ENCODE results near the gene THSD4.

THSD4 gene

DNA sequence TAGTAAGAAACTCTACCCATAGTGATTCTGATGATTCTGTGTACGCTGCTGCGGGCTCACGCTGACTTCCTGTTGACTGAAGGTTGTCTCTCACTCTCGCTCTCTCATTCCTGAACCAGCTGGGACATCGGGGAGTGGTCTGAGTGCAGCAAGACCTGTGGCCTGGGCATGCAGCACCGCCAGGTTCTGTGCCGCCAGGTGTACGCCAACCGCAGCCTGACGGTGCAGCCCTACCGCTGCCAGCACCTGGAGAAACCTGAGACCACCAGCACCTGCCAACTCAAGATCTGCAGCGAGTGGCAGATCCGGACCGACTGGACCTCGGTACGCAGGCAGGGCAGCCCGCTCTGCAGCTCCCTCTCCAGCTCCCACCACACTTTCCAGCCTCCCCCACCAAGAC is 631.4 kb downstream of the THSD4 start:
- Histone ChIP-seq H3K27me3 (ENCODE audit: control insufficient read depth in 1 of 2, insufficient read depth in 2 of 2, low read length in 2 of 2) (no peaks in the 10 kb centered on the region), H3K27ac (ENCODE audit: low read depth, low read length) (no peak overlapping the region), H3K4me1 (ENCODE audit: insufficient read depth, low read length) (no peaks in the 10 kb centered on the region), H3K36me3 (ENCODE audit: insufficient read depth, low read length) (no peaks in the 10 kb centered on the region), H3K9ac (ENCODE audit: low read length) (no peak overlapping the region), H3K4me3 (ENCODE audit: low read depth in 1 of 2, low read length in 2 of 2) (no peak overlapping the region), H3K9me3 (ENCODE audit: low read length) (no peaks in the 10 kb centered on the region)

DNA sequence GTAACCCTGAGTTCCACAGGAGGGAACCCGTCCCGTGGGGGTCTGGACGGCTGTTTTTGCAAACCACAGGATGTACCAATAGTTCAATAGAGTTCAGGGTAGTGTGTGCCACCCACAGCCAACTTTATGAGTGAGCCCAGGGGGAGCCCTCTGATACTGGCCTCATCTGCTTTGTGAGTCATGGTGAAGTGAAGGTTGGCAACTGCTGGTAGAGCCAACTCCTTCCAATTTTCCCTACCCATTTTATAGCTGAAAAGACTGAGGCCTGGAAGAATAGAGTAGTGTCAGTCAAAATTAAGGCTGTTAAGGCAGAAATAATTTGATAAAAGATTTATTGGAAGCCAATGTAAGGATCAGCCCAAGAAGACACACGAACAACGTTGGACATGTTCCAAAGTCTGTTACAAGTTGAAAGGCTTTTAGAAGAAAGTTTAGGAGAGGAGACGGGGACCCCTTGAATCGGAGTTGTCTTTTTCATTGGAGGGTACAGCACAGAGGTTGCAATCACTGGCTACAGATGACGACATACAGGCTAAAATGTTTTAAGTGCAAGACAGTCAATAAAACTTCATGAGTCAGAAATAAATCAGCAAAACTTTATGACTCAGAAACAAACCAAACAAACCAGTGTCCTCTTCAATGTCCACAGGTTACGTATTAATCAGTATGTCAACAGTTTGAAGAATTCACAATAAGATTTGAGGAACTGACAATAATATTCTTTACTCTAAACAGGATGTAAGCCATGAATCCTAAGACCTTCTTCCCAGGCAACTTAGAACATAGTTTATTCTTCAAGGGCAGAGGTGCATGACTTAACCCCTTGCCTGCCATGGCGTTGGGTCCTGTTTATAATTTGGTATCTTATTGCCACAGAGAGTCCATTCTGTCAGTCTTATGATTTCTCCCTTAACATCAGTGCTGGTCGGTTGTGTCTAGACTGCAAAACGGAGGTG is 632.1 kb downstream of the THSD4 start:
- Histone ChIP-seq H3K4me3 (ENCODE audit: low read depth in 1 of 2, low read length in 2 of 2) (no peak overlapping the region), H3K27ac (ENCODE audit: low read depth, low read length) (no peak overlapping the region), H3K27me3 (ENCODE audit: control insufficient read depth in 1 of 2, insufficient read depth in 2 of 2, low read length in 2 of 2) (no peaks in the 10 kb centered on the region), H3K9ac (ENCODE audit: low read length) (no peak overlapping the region), H3K36me3 (ENCODE audit: insufficient read depth, low read length) (no peaks in the 10 kb centered on the region), H3K9me3 (ENCODE audit: low read length) (no peaks in the 10 kb centered on the region), H3K4me1 (ENCODE audit: insufficient read depth, low read length) (no peaks in the 10 kb centered on the region)

DNA sequence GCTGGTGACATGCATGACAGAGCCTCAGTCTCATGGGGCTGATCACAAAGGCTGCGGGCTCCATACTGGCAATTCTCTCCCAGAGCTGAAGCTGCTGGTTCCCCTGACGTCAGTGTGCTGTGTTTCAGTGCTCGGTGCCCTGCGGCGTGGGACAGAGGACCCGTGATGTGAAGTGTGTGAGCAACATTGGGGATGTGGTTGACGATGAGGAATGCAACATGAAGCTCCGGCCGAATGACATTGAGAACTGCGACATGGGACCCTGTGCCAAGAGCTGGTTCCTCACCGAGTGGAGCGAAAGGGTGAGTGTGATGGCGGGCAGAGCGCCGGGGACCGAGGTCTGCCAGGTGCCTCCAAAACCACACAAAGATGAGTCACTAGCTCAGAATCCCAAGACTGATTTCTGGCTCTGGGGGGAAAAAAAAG is 633.0 kb downstream of the THSD4 start:
- Histone ChIP-seq H3K9ac (ENCODE audit: low read length) (no peak overlapping the region), H3K9me3 (ENCODE audit: low read length) (no peaks in the 10 kb centered on the region), H3K4me3 (ENCODE audit: low read depth in 1 of 2, low read length in 2 of 2) (no peak overlapping the region), H3K27me3 (ENCODE audit: control insufficient read depth in 1 of 2, insufficient read depth in 2 of 2, low read length in 2 of 2) (no peaks in the 10 kb centered on the region), H3K27ac (ENCODE audit: low read depth, low read length) (no peak overlapping the region), H3K4me1 (ENCODE audit: insufficient read depth, low read length) (no peaks in the 10 kb centered on the region), H3K36me3 (ENCODE audit: insufficient read depth, low read length) (no peaks in the 10 kb centered on the region)

DNA sequence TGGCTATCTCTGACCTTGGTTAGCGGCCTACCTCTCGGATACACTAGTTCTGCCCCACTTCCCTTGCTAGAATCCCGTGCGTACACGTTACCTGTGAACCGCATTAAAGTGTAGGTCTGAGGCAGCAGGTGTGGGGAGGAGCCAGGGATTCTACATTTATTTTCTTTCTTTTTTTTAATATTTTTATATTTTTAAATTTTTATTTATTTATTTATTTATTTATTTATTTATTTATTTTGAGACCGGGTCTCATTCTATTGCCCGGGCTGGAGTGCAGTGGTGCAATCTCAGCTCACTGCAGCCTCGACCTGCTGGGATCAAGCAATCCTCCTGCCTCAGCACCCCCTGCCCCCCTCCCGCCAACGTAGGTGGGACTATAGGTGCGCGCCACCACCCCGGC is 634.2 kb downstream of the THSD4 start:
- Histone ChIP-seq H3K9ac (ENCODE audit: low read length) (no peak overlapping the region), H3K27me3 (ENCODE audit: control insufficient read depth in 1 of 2, insufficient read depth in 2 of 2, low read length in 2 of 2) (no peaks in the 10 kb centered on the region), H3K27ac (ENCODE audit: low read depth, low read length) (no peak overlapping the region)

DNA sequence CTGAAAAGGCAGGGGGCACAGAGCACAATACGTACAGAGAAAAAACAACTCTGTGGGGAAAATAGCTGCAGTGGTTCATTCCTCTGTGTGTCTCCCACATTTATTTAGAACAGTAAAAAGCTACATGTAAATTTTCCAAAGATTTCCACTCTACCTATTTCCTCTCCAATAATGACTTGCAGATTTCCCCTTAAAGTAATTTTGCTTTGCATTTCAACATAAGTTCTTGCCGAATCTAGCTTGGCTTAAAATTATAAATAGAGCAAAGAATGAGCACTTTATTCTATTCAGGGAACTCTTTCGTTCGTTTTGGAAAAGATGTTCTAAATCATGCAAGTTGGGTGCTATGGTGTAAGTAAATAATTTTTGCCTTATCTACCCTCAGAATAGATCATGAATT is 636.9 kb downstream of the THSD4 start:
- no peaks in the 10 kb centered on the region for H3K9me3 ChIP-seq (ENCODE audit: low read length)
- H3K4me1 ChIP-seq (ENCODE audit: insufficient read depth, low read length) = no peaks in the 10 kb centered on the region
- H3K27me3 ChIP-seq (ENCODE audit: control insufficient read depth in 1 of 2, insufficient read depth in 2 of 2, low read length in 2 of 2) = no peaks in the 10 kb centered on the region
- H3K4me3 ChIP-seq (ENCODE audit: low read depth in 1 of 2, low read length in 2 of 2) = no peak overlapping the region
- H3K27ac ChIP-seq (ENCODE audit: low read depth, low read length) = no peak overlapping the region
- H3K9ac ChIP-seq (ENCODE audit: low read length) = no peak overlapping the region
- no peaks in the 10 kb centered on the region for H3K36me3 ChIP-seq (ENCODE audit: insufficient read depth, low read length)

More for the DNA sequence above, 634.2 kb downstream of the THSD4 start:
- no peaks in the 10 kb centered on the region for H3K4me1 ChIP-seq (ENCODE audit: insufficient read depth, low read length)
- no peaks in the 10 kb centered on the region for H3K36me3 ChIP-seq (ENCODE audit: insufficient read depth, low read length)
- H3K4me3 ChIP-seq (ENCODE audit: low read depth in 1 of 2, low read length in 2 of 2) = no peak overlapping the region
- no peaks in the 10 kb centered on the region for H3K9me3 ChIP-seq (ENCODE audit: low read length)

DNA sequence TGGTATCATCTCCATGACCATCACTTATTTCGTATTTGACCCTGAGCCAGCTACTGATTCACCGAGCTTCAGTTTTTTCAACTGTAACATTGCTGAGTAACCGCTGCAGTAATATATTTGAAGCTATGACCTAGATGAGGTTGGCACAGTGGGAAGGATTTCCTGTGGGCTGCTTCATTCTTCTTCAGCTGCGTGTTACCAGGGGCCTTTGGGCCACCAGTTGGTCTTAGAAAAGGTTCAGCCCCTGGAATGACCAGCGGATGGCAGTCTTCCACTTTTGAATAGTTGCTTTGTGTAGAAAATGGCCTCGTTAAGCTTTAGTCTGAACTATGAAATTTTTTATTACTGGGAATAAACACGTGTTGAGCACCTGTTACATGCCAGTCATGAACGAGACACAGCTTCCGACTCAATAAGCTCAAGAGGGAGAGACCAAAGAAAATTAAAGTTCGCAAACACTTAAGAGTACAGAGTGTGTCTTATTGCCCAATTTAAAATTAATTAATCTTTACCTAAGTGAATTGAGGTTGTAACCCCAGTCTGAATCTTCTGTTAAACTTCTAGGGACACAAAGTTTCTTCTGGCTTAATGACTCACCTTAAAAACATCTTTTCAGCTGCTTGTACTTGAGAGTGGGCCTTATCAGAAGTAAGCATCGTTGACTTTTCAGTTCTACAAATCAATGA is 637.5 kb downstream of the THSD4 start:
- Histone ChIP-seq H3K36me3 (ENCODE audit: insufficient read depth, low read length) (no peaks in the 10 kb centered on the region), H3K4me3 (ENCODE audit: low read depth in 1 of 2, low read length in 2 of 2) (no peak overlapping the region), H3K9ac (ENCODE audit: low read length) (no peak overlapping the region), H3K4me1 (ENCODE audit: insufficient read depth, low read length) (no peaks in the 10 kb centered on the region), H3K27me3 (ENCODE audit: control insufficient read depth in 1 of 2, insufficient read depth in 2 of 2, low read length in 2 of 2) (no peaks in the 10 kb centered on the region), H3K9me3 (ENCODE audit: low read length) (no peaks in the 10 kb centered on the region), H3K27ac (ENCODE audit: low read depth, low read length) (no peak overlapping the region)

DNA sequence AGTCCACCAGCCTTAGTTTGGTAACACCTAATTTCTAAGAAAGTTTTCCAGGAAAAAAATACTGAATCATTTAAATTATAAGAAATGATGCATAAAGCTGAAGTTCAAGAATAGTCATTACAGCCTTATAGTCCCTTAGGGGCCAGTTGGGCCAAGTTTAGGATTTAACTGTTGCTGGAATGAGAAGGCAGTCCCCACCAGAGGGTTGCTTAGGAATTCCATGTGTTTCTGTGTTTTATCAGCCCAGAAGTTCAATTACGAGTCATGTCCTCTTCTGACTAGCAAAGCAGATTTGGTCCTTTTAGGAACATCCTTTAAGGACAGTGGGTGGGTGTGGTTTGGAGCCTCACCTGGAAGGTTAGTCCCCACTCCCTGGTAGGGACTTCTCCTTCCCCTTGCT is 638.1 kb downstream of the THSD4 start:
- Histone ChIP-seq H3K27ac (ENCODE audit: low read depth, low read length) (no peak overlapping the region), H3K9ac (ENCODE audit: low read length) (no peak overlapping the region), H3K4me3 (ENCODE audit: low read depth in 1 of 2, low read length in 2 of 2) (no peak overlapping the region), H3K4me1 (ENCODE audit: insufficient read depth, low read length) (no peaks in the 10 kb centered on the region), H3K27me3 (ENCODE audit: control insufficient read depth in 1 of 2, insufficient read depth in 2 of 2, low read length in 2 of 2) (no peaks in the 10 kb centered on the region), H3K9me3 (ENCODE audit: low read length) (no peaks in the 10 kb centered on the region), H3K36me3 (ENCODE audit: insufficient read depth, low read length) (no peaks in the 10 kb centered on the region)

GRCh38 chr15:71754660-71755059 is 639.4 kb downstream of the THSD4 start:
- Histone ChIP-seq H3K27ac (ENCODE audit: low read depth, low read length) (no peak overlapping the region), H3K4me3 (ENCODE audit: low read depth in 1 of 2, low read length in 2 of 2) (no peak overlapping the region), H3K9me3 (ENCODE audit: low read length) (no peaks in the 10 kb centered on the region), H3K36me3 (ENCODE audit: insufficient read depth, low read length) (no peaks in the 10 kb centered on the region), H3K27me3 (ENCODE audit: control insufficient read depth in 1 of 2, insufficient read depth in 2 of 2, low read length in 2 of 2) (no peaks in the 10 kb centered on the region), H3K9ac (ENCODE audit: low read length) (no peak overlapping the region), H3K4me1 (ENCODE audit: insufficient read depth, low read length) (no peaks in the 10 kb centered on the region)

- no peak overlapping the region for H3K9ac ChIP-seq (ENCODE audit: low read length)
- no peaks in the 10 kb centered on the region for H3K9me3 ChIP-seq (ENCODE audit: low read length)
- no peaks in the 10 kb centered on the region for H3K27me3 ChIP-seq (ENCODE audit: control insufficient read depth in 1 of 2, insufficient read depth in 2 of 2, low read length in 2 of 2)
- no peak overlapping the region for H3K4me3 ChIP-seq (ENCODE audit: low read depth in 1 of 2, low read length in 2 of 2)
- H3K27ac ChIP-seq (ENCODE audit: low read depth, low read length) = no peak overlapping the region
- no peaks in the 10 kb centered on the region for H3K4me1 ChIP-seq (ENCODE audit: insufficient read depth, low read length)
- no peaks in the 10 kb centered on the region for H3K36me3 ChIP-seq (ENCODE audit: insufficient read depth, low read length)
Observed at GRCh38 chr15:71755092-71755970, 640.1 kb downstream of the THSD4 start.

- no peak overlapping the region for H3K27ac ChIP-seq (ENCODE audit: low read depth, low read length)
- H3K36me3 ChIP-seq (ENCODE audit: insufficient read depth, low read length) = no peaks in the 10 kb centered on the region
- H3K4me1 ChIP-seq (ENCODE audit: insufficient read depth, low read length) = no peaks in the 10 kb centered on the region
Observed at GRCh38 chr15:71756599-71757352, 641.5 kb downstream of the THSD4 start.

More at GRCh38 chr15:71756599-71757352, 641.5 kb downstream of the THSD4 start:
- Histone ChIP-seq H3K27me3 (ENCODE audit: control insufficient read depth in 1 of 2, insufficient read depth in 2 of 2, low read length in 2 of 2) (no peaks in the 10 kb centered on the region), H3K4me3 (ENCODE audit: low read depth in 1 of 2, low read length in 2 of 2) (no peak overlapping the region), H3K9ac (ENCODE audit: low read length) (no peak overlapping the region), H3K9me3 (ENCODE audit: low read length) (no peaks in the 10 kb centered on the region)

Data from muscle layer of colon (tissue), 2 donors.